ENCODE measurements around the gene SBF2.

The SBF2 gene

GRCh38 chr11:9875399-9875798, 418.6 kb downstream of the SBF2 start:
- no peaks in the 10 kb centered on the region for H3K79me2 ChIP-seq (ENCODE audit: insufficient read depth, low read length)
- H4K20me1 ChIP-seq (ENCODE audit: insufficient read depth, low read length), result no peaks in the 10 kb centered on the region
- no peak overlapping the region for H2AFZ ChIP-seq (ENCODE audit: low read length)
- H3K9ac ChIP-seq (ENCODE audit: low read length), result no peak overlapping the region
- TF ChIP-seq CTCF (IDR thresholded peaks at IDR 0.05; ENCODE audit: low read length), result no peak
- no peaks in the 10 kb centered on the region for H3F3A ChIP-seq (ENCODE audit: insufficient read depth, low read length)
- no peak overlapping the region for H3K4me2 ChIP-seq (ENCODE audit: low read length)
- H3K4me1 ChIP-seq (ENCODE audit: insufficient read depth, low read length, severe bottlenecking), result no peaks in the 10 kb centered on the region
- H3K36me3 ChIP-seq (ENCODE audit: insufficient read depth, low read length), result no peaks in the 10 kb centered on the region
- no peaks in the 10 kb centered on the region for H3K27me3 ChIP-seq (ENCODE audit: insufficient read depth, low read length)
- no peaks in the 10 kb centered on the region for H3K9me2 ChIP-seq (ENCODE audit: low read depth, low read length)
- H3K27ac ChIP-seq (ENCODE audit: low read depth, low read length, poor library complexity, severe bottlenecking), result no peak overlapping the region
- H3K4me3 ChIP-seq (ENCODE audit: low read depth, low read length, poor library complexity, severe bottlenecking), result no peak overlapping the region
- no peaks in the 10 kb centered on the region for H3K9me3 ChIP-seq (ENCODE audit: low read length)

- Histone ChIP-seq H4K20me1 (ENCODE audit: insufficient read depth, low read length) (no peaks in the 10 kb centered on the region), H3K4me1 (ENCODE audit: insufficient read depth, low read length, severe bottlenecking) (no peaks in the 10 kb centered on the region), H3K36me3 (ENCODE audit: insufficient read depth, low read length) (no peaks in the 10 kb centered on the region), H3K9me3 (ENCODE audit: low read length) (no peaks in the 10 kb centered on the region), H3K4me3 (ENCODE audit: low read depth, low read length, poor library complexity, severe bottlenecking) (no peak overlapping the region), H2AFZ (ENCODE audit: low read length) (no peak overlapping the region), H3K9me2 (ENCODE audit: low read depth, low read length) (no peaks in the 10 kb centered on the region), H3K4me2 (ENCODE audit: low read length) (no peak overlapping the region), H3K27ac (ENCODE audit: low read depth, low read length, poor library complexity, severe bottlenecking) (no peak overlapping the region), H3K9ac (ENCODE audit: low read length) (no peak overlapping the region), H3F3A (ENCODE audit: insufficient read depth, low read length) (no peaks in the 10 kb centered on the region), H3K27me3 (ENCODE audit: insufficient read depth, low read length) (no peaks in the 10 kb centered on the region), H3K79me2 (ENCODE audit: insufficient read depth, low read length) (no peaks in the 10 kb centered on the region)
- TF ChIP-seq EZH2 (IDR thresholded peaks at IDR 0.05; ENCODE audit: borderline replicate concordance, low read length) (no peak), CTCF (IDR thresholded peaks at IDR 0.05; ENCODE audit: low read length) (no peak)
Observed at GRCh38 chr11:9874466-9874865, 419.6 kb downstream of the SBF2 start.

GRCh38 chr11:9868641-9869040, 425.4 kb downstream of the SBF2 start:
- no peaks in the 10 kb centered on the region for H3K36me3 ChIP-seq (ENCODE audit: insufficient read depth, low read length)
- no peaks in the 10 kb centered on the region for H3K79me2 ChIP-seq (ENCODE audit: insufficient read depth, low read length)
- no peak overlapping the region for H3K9ac ChIP-seq (ENCODE audit: low read length)
- no peaks in the 10 kb centered on the region for H3K9me2 ChIP-seq (ENCODE audit: low read depth, low read length)
- no peaks in the 10 kb centered on the region for H4K20me1 ChIP-seq (ENCODE audit: insufficient read depth, low read length)
- no peak overlapping the region for H3K4me2 ChIP-seq (ENCODE audit: low read length)
- H2AFZ ChIP-seq (ENCODE audit: low read length), result no peak overlapping the region
- H3K9me3 ChIP-seq (ENCODE audit: low read length), result peaks cover 3% of the 10 kb centered on the region; the same call in 1 of the 2 replicates
- TF ChIP-seq EZH2 (IDR thresholded peaks at IDR 0.05; ENCODE audit: borderline replicate concordance, low read length) (no peak), CTCF (IDR thresholded peaks at IDR 0.05; ENCODE audit: low read length) (no peak)
- H3K27ac ChIP-seq (ENCODE audit: low read depth, low read length, poor library complexity, severe bottlenecking), result no peak overlapping the region
- no peaks in the 10 kb centered on the region for H3K27me3 ChIP-seq (ENCODE audit: insufficient read depth, low read length)
- H3K4me3 ChIP-seq (ENCODE audit: low read depth, low read length, poor library complexity, severe bottlenecking), result no peak overlapping the region
- H3K4me1 ChIP-seq (ENCODE audit: insufficient read depth, low read length, severe bottlenecking), result no peaks in the 10 kb centered on the region
- H3F3A ChIP-seq (ENCODE audit: insufficient read depth, low read length), result no peaks in the 10 kb centered on the region

All from OCI-LY1 (cell line).